ENCODE measurements around the gene PHF19. TPM values are rescaled to one million over a fixed set of nuclear protein-coding genes. Genes with fewer than 3 reads are reported as not detected.
A peak's percentile ranks its signal among the peaks of the same experiment; 100 is the strongest.

The PHF19 gene
- total and polyA plus RNA-seq, 10 of the 15 experiments (the other 5 are each of a cell fraction or from before 2014, with no cell fraction given): 26.0 to 133 (median 87.7) TPM

DNA sequence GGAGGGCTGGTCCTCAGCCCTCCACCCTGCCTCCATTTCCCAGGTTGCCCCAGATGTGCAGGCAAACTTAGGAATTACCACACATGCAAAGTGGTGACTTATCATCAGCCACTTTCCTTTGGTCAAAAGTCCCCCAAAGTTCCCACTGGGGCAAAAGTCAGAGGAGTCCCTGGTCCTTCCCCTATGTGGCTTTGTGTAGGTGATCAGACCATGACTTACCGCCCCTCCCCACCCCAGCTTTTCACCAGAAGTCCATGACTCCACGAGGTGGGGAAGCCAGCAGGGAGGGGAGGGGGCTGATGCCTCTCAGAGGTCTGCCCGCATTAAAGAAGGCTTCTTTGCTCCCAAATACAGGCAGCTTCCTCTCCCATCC, 43.8 kb upstream of the PHF19 start (continued):
- TF ChIP-seq, protein P1, sequence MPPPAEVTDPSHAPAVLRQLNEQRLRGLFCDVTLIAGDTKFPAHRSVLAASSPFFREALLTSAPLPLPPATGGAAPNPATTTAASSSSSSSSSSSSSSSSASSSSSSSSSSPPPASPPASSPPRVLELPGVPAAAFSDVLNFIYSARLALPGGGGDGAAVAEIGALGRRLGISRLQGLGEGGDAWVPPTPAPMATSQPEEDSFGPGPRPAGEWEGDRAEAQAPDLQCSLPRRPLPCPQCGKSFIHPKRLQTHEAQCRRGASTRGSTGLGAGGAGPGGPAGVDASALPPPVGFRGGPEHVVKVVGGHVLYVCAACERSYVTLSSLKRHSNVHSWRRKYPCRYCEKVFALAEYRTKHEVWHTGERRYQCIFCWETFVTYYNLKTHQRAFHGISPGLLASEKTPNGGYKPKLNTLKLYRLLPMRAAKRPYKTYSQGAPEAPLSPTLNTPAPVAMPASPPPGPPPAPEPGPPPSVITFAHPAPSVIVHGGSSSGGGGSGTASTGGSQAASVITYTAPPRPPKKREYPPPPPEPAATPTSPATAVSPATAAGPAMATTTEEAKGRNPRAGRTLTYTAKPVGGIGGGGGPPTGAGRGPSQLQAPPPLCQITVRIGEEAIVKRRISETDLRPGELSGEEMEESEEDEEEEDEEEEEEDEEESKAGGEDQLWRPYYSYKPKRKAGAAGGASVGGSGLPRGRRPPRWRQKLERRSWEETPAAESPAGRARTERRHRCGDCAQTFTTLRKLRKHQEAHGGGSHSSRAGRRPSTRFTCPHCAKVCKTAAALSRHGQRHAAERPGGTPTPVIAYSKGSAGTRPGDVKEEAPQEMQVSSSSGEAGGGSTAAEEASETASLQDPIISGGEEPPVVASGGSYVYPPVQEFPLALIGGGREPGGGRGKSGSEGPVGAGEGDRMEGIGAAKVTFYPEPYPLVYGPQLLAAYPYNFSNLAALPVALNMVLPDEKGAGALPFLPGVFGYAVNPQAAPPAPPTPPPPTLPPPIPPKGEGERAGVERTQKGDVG (CRISPR knock-in tag; IDR thresholded peaks at IDR 0.05): no peak
- no peak for TF ChIP-seq TCF12 (IDR thresholded peaks at IDR 0.05; ENCODE audit: low read depth, low read length)
- 0 out of 2 replicates have a peak, but pooled peaks have one; percentile 7 for TF ChIP-seq ZBTB11 (CRISPR knock-in tag; IDR thresholded peaks at IDR 0.05)
- no peak for TF ChIP-seq STAT1 (conservative IDR thresholded peaks at IDR 0.05)
- TF ChIP-seq SRF (IDR thresholded peaks at IDR 0.05; ENCODE audit: low read depth in 2 of 2, low read length in 2 of 2): no peak
- no peak for TF ChIP-seq SUPT20H (IDR thresholded peaks at IDR 0.05; ENCODE audit: borderline replicate concordance, control insufficient read depth, low read depth, low read length)

Measured in GM12878 (cell line).